Mesodermal cell (in vitro differentiated cells): ENCODE results near the gene TTYH1.

Experiments used
- H3K27ac ChIP-seq: 2 replicates; pipeline ENCODE4 v1.7.0; 2013; ENCODE audit warnings: mild to moderate bottlenecking, low read depth, low read length, moderate library complexity; ENCODE audit not compliant: severe bottlenecking
- H3K36me3 ChIP-seq: 2 replicates; pipeline ENCODE4 v1.7.1; 2013; ENCODE audit warnings: mild to moderate bottlenecking, low read length, moderate library complexity; ENCODE audit not compliant: control insufficient read depth, insufficient read depth
- H3K4me1 ChIP-seq: one replicate; pipeline ENCODE4 v1.7.1; 2013; ENCODE audit warnings: mild to moderate bottlenecking, low read length; ENCODE audit not compliant: insufficient read depth, control insufficient read depth, poor library complexity, severe bottlenecking
- H3K4me3 ChIP-seq: 2 replicates; pipeline ENCODE4 v1.7.0; 2013; ENCODE audit warnings: low read length, control low read depth, mild to moderate bottlenecking; ENCODE audit not compliant: insufficient read depth, poor library complexity, severe bottlenecking; ENCODE audit errors: extremely low read depth
- H3K9me3 ChIP-seq: 2 replicates; pipeline ENCODE4 v1.7.1; 2013; ENCODE audit warnings: mild to moderate bottlenecking, low read length, moderate library complexity; ENCODE audit not compliant: control insufficient read depth
- WGBS, 2 experiments: methylation state at CpG; one replicate each; pipeline ENCODE4 v1.1.5; 2013; ENCODE audit warnings: missing lambda C conversion rate in 2 of 2; ENCODE audit not compliant: insufficient coverage in 2 of 2; 5-methylcytosine and 5-hydroxymethylcytosine counted together

TTYH1 gene

DNA sequence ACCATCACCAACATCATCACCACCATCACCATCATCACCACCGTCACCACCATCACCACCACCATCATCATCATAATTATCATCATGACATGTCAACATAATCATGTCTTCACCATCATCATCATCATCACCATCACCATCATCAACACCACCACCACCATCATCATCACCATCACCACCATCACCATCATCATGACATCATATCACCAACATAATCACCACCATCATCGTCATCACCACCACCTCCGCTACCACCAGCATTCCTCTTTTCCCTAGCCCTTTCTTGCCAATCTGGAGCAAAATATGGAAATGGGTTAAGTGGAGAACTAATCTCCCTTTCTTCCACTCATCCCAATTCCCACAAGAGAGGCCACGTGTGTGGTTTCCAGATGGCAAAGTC lies 1.1 kb upstream of the TTYH1 start:
- no peak overlapping the region for H3K27ac ChIP-seq
- H3K4me1 ChIP-seq, result peaks cover 19% of the 10 kb centered on the region
- 80 to 81% methylated on average over 1 to 2 of the region's 4 CpGs for WGBS, 2 experiments
- H3K4me3 ChIP-seq, result no peak overlapping the region
- no peaks in the 10 kb centered on the region for H3K36me3 ChIP-seq
- no peaks in the 10 kb centered on the region for H3K9me3 ChIP-seq

DNA sequence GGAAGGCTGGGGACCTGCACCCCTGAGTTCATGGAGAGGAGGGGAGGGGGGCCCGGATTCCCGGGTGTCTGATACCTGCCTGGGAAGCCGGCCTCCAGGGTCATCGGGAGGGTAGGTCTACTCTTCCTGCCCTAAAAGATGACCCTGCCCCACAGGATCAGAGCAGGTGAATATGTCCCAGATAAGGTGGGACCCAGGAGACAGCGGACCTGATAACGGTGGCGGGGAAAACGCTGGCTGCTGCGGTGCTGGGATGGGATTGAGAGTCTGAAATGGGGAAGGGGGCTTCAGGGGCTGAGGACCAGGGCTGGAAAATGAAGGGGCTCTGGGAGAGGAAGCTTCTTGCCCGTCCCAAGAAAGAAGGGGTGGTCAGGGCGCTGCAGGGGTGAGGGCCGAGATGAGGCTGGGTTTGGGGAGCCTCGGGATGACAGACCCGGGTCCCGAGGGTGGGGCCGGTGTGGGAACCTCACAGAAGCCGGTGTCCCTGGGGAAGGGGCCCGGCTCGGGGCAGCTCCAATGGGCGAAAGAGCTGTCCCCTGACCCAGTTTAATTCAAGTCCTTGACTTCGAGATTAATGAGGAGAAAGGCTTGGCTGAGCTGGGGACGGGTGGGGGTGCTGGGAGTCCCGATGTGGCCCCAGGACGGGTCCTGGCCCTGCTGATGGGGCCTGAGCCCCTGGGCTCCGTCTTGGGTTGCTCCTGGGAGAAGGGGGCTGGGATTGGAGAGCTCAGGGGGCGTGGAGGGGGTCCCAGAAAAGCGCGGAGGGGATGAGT lies 823 bp downstream of the TTYH1 start:
- no peak overlapping the region for H3K27ac ChIP-seq
- H3K4me3 ChIP-seq, result peak overlapping the region; percentile 45
- WGBS, 2 experiments, result 11 to 19% methylated on average over 20 to 22 of the region's 28 CpGs

DNA sequence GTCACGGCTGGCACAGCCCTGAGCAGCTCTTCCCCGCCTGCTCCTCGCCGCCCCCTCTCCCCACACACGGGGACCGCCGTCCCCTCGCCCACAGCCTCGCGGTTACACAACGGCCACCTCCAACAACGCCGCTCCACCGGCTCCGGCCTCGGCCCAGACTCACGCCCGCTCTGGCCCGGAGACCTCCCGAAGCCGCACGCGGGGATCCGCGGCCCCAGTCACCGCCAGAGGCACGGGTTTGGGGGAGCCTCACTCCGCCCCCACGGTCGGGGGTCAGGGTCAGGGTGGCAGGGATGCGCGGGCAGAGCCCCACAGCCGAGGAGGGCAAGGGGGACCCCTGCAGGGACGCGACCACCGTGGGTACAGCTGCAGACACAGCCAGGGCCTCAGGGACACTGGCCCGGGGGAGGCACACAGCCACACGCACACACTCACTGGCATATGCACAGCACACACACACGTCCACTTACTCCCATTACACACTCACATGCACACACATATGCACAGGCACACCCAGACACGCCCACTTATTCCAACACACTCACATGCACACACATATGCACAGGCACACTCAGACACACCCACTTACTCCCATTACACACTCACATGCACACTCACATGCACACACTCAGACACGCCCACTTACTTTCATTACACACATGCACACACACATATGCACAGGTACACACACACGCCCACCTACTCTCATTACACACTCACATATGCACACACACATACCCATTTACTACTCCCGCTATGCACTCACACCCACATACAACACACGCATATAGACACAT lies 1.6 kb downstream of the TTYH1 start:
- WGBS, 2 experiments, result 64 to 67% methylated on average over 29 to 44 of the region's 44 CpGs
- peaks cover 23% of the 10 kb centered on the region for H3K4me1 ChIP-seq
- no peaks in the 10 kb centered on the region for H3K9me3 ChIP-seq
- no peaks in the 10 kb centered on the region for H3K36me3 ChIP-seq
- no peak overlapping the region for H3K27ac ChIP-seq
- H3K4me3 ChIP-seq, result peak overlapping the region; percentile 45

More for the DNA sequence above, 823 bp downstream of the TTYH1 start:
- H3K9me3 ChIP-seq, result no peaks in the 10 kb centered on the region
- peaks cover 23% of the 10 kb centered on the region for H3K4me1 ChIP-seq
- no peaks in the 10 kb centered on the region for H3K36me3 ChIP-seq

DNA sequence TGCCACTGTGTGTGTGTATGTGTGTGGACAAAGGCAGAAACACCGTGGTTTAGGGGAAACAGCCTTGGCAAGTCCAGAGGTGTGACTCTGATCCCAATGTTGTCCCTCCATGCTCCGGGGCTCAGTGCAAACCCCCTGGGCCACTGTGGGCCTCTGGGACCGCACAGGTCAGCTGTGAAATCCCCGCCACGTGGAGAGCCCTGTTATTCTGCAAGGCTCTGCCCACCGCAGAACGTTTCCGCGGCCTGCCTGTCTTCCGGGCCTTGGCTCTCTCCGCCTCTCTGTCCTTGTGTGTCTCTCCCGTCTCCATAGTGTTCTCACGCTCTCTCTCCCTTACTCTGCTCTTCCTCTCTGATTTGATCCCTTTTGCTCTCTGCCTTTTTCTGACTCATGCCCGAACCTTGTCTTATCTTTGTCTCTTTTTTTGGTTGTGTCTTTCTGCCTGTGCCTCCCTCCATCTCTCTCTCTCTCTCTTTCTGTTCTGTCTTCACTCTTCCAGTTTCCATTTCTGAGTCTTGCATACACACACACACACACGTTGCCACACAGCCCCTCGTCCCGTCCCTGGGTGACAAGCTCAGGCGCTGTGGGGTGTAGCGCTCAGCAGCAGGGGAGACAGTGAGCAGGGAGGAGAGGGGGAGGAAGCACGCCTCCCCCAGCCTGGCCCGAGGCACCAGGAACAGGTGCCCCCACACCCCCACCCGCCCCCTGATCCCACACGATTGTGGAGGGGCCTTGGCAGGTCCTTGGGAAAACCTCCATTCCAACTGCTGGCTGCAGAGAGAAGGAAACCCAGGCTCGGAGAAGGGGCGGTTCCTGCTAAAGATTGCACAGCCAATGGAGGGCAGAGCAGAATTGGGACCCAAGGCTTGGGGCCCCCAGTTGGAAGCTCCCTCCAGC lies 3.0 kb downstream of the TTYH1 start:
- no peaks in the 10 kb centered on the region for H3K9me3 ChIP-seq
- WGBS, 2 experiments, result 38 to 53% methylated on average over 16 to 17 of the region's 25 CpGs
- H3K4me1 ChIP-seq, result peaks cover 23% of the 10 kb centered on the region
- H3K4me3 ChIP-seq, result no peak overlapping the region
- peak overlapping the region; percentile 76 for H3K27ac ChIP-seq
- no peaks in the 10 kb centered on the region for H3K36me3 ChIP-seq

DNA sequence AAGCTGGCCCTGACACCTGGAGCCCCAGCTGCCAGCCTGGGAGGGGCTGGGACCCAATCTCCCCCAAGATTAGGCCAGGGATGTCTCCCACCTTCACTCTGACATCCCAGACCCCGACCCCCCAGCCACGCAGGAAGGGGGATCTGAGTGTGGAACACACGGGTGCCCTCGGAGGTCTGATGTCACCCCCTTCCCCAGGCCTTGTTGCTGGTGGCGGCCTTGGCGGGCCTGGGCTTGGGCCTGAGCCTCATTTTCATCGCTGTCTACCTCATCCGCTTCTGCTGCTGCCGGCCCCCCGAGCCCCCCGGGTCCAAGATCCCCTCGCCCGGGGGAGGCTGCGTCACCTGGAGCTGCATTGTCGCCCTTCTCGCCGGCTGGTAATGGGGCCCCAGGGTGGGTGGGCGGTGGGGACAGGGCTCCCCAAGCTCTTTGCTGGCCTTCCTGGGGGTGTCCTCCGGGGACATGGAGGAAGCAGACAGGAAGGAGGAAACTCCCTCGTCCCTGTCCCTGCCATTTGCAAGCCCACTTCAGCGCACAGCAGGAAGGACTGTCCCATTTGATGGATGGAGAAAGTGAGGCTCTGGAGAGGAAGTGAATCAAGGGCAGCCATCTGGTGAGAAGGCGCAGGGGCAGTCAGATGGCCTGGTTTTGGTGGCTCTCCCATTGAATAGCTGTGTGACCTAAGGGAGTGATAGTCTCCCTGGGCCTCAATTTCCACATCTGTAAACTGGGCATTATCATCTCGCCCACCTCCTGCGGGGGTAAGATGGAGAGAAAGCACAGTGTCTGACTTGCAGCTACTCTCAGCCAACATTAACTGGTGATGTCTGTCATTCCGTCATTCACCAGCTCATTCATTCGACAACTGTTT lies 3.9 kb downstream of the TTYH1 start:
- Histone ChIP-seq H3K4me3 (no peak overlapping the region), H3K4me1 (peaks cover 23% of the 10 kb centered on the region), H3K9me3 (no peaks in the 10 kb centered on the region), H3K36me3 (no peaks in the 10 kb centered on the region), H3K27ac (peak overlapping the region; percentile 5)
- WGBS, 2 experiments, result 92 to 93% methylated on average over 16 to 22 of the region's 26 CpGs

DNA sequence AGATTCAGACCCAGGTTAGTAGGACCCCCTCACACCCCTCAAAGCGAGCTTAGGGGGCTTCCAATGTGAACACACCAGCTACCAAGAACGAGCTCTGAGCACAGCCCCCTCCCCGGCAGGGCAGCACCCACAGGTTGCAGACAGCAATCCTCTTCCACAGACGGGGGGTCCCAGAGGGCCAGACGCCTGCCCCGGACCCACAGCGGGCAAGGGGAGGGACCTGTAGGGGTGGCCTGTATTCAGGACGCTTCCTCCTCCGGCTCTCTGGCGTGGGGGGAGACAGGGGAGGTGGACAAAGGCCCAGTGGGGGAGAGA lies 4.8 kb downstream of the TTYH1 start:
- H3K4me1 ChIP-seq, result peaks cover 23% of the 10 kb centered on the region
- H3K9me3 ChIP-seq, result no peaks in the 10 kb centered on the region
- no peak overlapping the region for H3K4me3 ChIP-seq
- no peaks in the 10 kb centered on the region for H3K36me3 ChIP-seq
- WGBS, 2 experiments, result 17 to 18% methylated on average over 5 to 10 of the region's 10 CpGs
- peak overlapping the region; percentile 78 for H3K27ac ChIP-seq

DNA sequence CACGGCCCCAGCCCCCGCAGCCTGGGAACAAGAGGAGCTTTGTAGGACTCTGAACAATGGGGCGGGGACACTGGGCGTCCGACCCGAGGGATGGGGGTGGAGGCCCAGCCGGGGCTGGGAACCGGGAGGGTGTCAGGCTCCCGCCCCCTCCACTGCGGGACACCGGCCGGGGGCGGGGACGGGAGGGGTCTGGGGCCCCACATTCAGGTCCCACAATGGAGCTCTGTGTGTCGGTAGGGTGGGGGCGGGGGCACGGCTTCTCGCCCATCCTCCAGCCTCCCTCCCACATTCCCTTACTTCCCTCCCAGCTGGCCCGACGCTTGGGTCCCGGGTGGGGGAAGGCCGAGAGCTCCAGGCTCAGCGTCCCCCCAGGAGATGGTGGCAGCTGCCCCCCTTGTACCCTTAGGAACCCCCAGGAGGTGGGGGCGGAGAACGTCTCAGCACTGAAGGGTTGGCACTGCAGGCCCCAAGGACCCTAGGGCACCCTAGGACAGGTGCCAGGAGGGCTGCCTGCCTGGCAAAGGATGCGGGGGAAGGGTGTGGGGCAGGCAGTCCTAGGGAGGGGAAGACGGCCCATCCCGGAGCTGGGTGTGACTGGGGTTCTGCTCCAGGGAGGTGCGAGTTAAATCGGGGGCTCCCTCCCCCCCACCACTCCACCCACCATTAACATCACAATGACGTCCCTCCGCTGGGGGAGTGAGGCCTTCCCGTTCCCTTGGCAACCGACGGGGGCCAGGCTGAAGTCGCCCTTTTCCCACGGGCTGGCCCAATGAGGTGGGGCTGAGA lies 5.3 kb downstream of the TTYH1 start:
- no peaks in the 10 kb centered on the region for H3K36me3 ChIP-seq
- no peaks in the 10 kb centered on the region for H3K9me3 ChIP-seq
- H3K4me3 ChIP-seq, result no peak overlapping the region
- H3K4me1 ChIP-seq, result peaks cover 21% of the 10 kb centered on the region
- WGBS, 2 experiments, result 4 to 6% methylated on average over 9 to 11 of the region's 37 CpGs
- peak overlapping the region; percentile 78 for H3K27ac ChIP-seq

DNA sequence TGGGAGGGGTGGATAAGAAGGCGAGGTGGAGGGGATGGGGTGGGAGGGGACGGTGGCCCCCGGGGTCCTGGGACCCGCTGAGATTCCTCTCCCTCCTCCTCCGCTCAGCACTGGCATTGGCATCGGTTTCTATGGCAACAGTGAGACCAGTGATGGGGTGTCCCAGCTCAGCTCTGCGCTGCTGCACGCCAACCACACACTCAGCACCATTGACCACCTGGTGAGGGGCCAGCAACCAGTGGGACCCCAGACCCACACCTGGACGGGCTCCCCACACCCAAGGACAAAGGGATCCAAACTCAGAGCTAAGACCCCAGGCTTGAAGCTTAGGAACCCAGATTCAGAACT lies 5.9 kb downstream of the TTYH1 start:
- no peaks in the 10 kb centered on the region for H3K9me3 ChIP-seq
- 85% methylated on average over 2 of the region's 9 CpGs; no CpG with 5 or more reads in 1 of the 2 experiments for WGBS, 2 experiments
- H3K4me1 ChIP-seq, result peaks cover 20% of the 10 kb centered on the region
- H3K27ac ChIP-seq, result peak overlapping the region; percentile 78
- no peaks in the 10 kb centered on the region for H3K36me3 ChIP-seq
- H3K4me3 ChIP-seq, result no peak overlapping the region

DNA sequence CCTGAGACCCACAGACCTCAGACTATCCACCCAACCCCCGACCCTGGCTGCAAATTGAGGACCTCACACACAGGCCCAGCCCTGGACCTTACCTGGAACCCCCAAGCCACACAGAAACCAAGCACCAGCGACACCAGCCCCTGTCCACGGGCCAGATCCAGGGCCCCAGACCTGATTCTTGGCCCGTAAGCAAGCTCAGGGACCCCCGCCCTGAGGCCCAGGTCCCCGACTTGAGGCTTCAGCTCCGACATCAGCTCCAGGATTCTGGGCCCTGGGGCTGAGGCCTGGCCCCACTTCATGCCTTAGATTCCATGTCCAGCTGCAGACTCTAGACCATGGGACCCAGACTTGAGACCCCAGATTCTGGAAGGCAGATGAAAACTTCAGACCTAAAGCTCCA lies 6.3 kb downstream of the TTYH1 start:
- 64 to 80% methylated on average over 5 to 7 of the region's 7 CpGs for WGBS, 2 experiments
- no peak overlapping the region for H3K4me3 ChIP-seq
- H3K4me1 ChIP-seq, result peaks cover 20% of the 10 kb centered on the region
- no peaks in the 10 kb centered on the region for H3K9me3 ChIP-seq
- H3K36me3 ChIP-seq, result no peaks in the 10 kb centered on the region
- no peak overlapping the region for H3K27ac ChIP-seq
